ENCODE measurements around the gene ADGRD1. TPM values are rescaled to one million over a fixed set of nuclear protein-coding genes. Genes with fewer than 3 reads are reported as not detected.

Gene ADGRD1
- total and polyA plus RNA-seq, 7 donors, result 0.46 to 22.5 (median 7.2) TPM

DNA sequence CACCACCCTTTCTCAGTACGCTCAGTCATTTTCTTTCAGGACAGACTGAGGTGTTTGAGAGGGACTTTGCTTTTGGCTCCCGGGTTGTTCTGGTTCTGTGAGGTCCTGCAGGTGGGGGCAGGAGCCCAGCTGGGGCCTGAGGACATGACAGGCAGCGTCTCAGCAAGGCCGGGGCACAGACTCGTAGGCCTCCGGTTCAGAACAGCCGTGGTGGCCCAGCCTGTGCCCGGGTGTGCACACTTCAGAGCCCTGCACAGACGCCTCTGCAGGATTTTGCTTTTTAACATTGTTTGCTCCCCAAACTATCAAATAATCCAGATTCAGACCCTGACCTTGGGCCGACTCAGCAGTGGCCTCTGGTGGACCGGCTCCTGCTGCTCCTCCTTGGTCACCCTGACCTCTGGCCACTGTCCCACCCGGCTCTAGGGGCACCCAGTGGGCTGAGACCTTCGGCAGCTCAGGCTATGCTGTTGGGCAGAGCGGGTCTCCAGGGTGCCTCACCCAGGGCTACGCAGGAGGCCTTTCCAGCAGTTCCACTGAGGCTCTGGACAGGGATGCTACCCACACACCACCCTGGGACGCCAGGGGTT lies 65.2 kb downstream of the ADGRD1 start:
- no peak for DNase-seq
- TF ChIP-seq POLR2AphosphoS5 (IDR thresholded peaks at IDR 0.05) (no peak), POLR2A (IDR thresholded peaks at IDR 0.05) (no peak), EP300 (IDR thresholded peaks at IDR 0.05) (no peak)
- TF ChIP-seq, protein P1, sequence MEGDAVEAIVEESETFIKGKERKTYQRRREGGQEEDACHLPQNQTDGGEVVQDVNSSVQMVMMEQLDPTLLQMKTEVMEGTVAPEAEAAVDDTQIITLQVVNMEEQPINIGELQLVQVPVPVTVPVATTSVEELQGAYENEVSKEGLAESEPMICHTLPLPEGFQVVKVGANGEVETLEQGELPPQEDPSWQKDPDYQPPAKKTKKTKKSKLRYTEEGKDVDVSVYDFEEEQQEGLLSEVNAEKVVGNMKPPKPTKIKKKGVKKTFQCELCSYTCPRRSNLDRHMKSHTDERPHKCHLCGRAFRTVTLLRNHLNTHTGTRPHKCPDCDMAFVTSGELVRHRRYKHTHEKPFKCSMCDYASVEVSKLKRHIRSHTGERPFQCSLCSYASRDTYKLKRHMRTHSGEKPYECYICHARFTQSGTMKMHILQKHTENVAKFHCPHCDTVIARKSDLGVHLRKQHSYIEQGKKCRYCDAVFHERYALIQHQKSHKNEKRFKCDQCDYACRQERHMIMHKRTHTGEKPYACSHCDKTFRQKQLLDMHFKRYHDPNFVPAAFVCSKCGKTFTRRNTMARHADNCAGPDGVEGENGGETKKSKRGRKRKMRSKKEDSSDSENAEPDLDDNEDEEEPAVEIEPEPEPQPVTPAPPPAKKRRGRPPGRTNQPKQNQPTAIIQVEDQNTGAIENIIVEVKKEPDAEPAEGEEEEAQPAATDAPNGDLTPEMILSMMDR (IDR thresholded peaks at IDR 0.05), result no peak
- Histone ChIP-seq H3K9me3 (no peaks in the 10 kb centered on the region), H3K27me3 (peaks cover 0 to 1% (median 0%) of the 10 kb centered on the region in 3 donors), H3K36me3 (peaks cover 0 to 20% (median 0%) of the 10 kb centered on the region in 4 donors), H3K27ac (no peak overlapping the region), H3K4me1 (peaks cover 0 to 5% (median 0%) of the 10 kb centered on the region in 4 donors), H3K4me3 (no peak overlapping the region)
- WGBS, 2 donors, result 71 to 76% methylated on average over 16 of the region's 16 CpGs
- intact Hi-C loops (cut with DNase I), result no loop called here

DNA sequence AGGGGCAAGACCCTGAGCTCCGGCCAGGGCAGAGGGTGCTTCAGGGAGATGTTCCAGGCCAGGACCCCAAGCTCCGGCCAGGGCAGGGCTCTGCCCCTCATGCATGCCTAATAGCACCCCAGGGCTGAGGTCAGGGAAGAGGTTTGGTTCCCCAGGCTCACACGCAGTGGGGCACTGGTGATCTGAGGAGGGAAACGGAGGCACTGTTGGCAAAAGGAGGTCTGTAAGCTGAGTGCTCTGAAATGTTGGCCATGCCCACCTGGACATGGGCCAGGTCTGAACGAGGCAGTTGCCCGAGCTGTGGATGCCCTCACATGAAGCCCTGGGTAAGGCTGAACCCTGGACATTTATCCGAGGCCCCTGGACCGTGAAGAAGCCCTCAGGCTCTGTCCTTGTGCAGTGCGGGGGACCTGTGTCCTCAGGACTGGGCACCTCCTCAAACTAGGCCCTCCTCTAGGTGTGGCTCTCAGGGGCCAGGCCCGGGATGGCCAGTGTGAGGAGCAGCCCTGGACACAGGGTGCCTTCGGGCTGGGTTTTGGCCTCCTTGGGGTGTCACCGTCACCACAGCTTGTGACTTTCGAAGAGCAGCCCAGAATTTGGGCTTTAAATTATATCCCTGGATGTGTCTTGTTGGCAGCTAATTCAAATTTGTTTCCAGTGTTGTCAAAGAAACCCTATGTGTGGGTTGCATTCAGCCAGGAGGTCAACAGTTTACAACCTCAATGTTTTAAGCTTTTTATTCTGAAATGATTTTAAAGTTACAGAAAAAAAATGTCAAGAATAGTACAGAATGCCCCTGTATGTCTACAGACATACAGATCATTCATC lies 66.8 kb downstream of the ADGRD1 start:
- peaks cover 0 to 2% (median 0%) of the 10 kb centered on the region in 3 donors for H3K27me3 ChIP-seq
- H3K4me3 ChIP-seq, result no peak overlapping the region
- intact Hi-C loops (cut with DNase I), result no loop called here
- H3K4me1 ChIP-seq, result peaks cover 0 to 5% (median 0%) of the 10 kb centered on the region in 4 donors
- peaks cover 0 to 8% (median 0%) of the 10 kb centered on the region in 4 donors for H3K36me3 ChIP-seq
- no peaks in the 10 kb centered on the region for H3K9me3 ChIP-seq
- TF ChIP-seq POLR2A (IDR thresholded peaks at IDR 0.05) (no peak), POLR2AphosphoS5 (IDR thresholded peaks at IDR 0.05) (no peak), EP300 (IDR thresholded peaks at IDR 0.05) (no peak)
- TF ChIP-seq, protein P1 (IDR thresholded peaks at IDR 0.05), result no peak
- WGBS, 2 donors, result 65 to 84% methylated on average over 13 of the region's 13 CpGs
- no peak overlapping the region for H3K27ac ChIP-seq
- DNase-seq, result no peak

DNA sequence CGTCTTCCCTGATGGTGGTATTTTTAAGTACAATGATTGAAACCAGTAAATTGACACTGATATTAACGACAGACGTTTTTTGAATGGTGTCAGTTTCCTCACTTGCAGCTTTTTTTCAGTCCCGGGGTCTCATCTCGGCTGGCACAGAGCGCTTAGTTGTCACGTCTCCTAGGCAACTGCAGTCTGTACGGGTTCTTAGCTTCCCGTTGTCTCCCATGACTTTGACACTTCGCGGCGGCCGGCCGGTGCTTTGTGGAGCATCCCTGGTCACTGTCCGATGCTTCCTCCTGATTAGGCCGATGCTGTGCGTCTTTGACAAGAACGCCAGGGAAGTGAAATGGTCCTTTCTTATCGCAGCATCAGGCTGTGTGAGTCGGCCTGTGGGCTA lies 67.4 kb downstream of the ADGRD1 start:
- no peaks in the 10 kb centered on the region for H3K9me3 ChIP-seq
- H3K4me3 ChIP-seq, result no peak overlapping the region
- no peak overlapping the region for H3K27ac ChIP-seq
- DNase-seq, result no peak
- no peak for TF ChIP-seq EP300 (IDR thresholded peaks at IDR 0.05)
- no peak for TF ChIP-seq POLR2A (IDR thresholded peaks at IDR 0.05)
- TF ChIP-seq, protein P1 (IDR thresholded peaks at IDR 0.05), result no peak
- H3K27me3 ChIP-seq, result peaks cover 0 to 2% (median 0%) of the 10 kb centered on the region in 3 donors
- peaks cover 0 to 8% (median 0%) of the 10 kb centered on the region in 4 donors for H3K36me3 ChIP-seq
- intact Hi-C loops (cut with DNase I), result no loop called here
- H3K4me1 ChIP-seq, result peaks cover 0 to 5% (median 0%) of the 10 kb centered on the region in 4 donors
- 81 to 83% methylated on average over 20 of the region's 20 CpGs for WGBS, 2 donors

DNA sequence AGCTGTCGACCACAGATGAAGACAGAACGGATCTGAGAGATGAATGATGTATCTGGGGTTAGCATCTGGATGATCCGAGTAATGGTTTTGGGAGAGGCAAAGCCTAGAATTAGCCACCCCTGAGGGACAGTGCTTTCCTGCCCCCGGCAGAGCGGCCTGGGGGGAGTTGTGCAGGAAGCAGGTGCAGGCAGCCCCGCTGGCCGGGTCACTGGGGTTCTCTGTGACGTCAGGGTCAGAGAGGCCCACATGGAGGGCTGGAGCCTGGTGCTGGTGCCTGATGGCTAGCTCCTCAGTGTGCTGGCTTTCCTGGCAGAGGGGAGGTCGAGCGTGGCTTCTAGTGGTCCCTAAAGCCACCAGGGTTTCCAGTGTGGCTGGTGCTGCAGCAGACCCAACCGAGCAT lies 70.3 kb downstream of the ADGRD1 start:
- WGBS, 2 donors, result 81% methylated on average over 11 of the region's 11 CpGs

More for the DNA sequence above, 70.3 kb downstream of the ADGRD1 start:
- intact Hi-C loops (cut with DNase I), result no loop called here
- H3K9me3 ChIP-seq, result no peaks in the 10 kb centered on the region
- H3K4me1 ChIP-seq, result peaks cover 0 to 21% (median 16%) of the 10 kb centered on the region in 4 donors
- TF ChIP-seq, protein P1 (IDR thresholded peaks at IDR 0.05), result no peak
- TF ChIP-seq POLR2A (IDR thresholded peaks at IDR 0.05) (no peak), EP300 (IDR thresholded peaks at IDR 0.05) (no peak), POLR2AphosphoS5 (IDR thresholded peaks at IDR 0.05) (no peak)
- peaks cover 0 to 2% (median 0%) of the 10 kb centered on the region in 3 donors for H3K27me3 ChIP-seq
- H3K4me3 ChIP-seq, result no peak overlapping the region
- H3K36me3 ChIP-seq, result peaks cover 0 to 8% (median 0%) of the 10 kb centered on the region in 4 donors
- no peak overlapping the region for H3K27ac ChIP-seq
- no peak for DNase-seq
